ENCODE measurements around the gene TUBA4A. TPM values are rescaled to one million over a fixed set of nuclear protein-coding genes. Genes with fewer than 3 reads are reported as not detected.

The TUBA4A gene
- total and polyA plus RNA-seq, 2 experiments from 2014 or later = 4.7 to 10.5 TPM

- Histone ChIP-seq H3K9me3 (ENCODE audit: low read depth) (no peaks in the 10 kb centered on the region), H3K79me2 (peaks cover 22% of the 10 kb centered on the region), H3K27ac (peak overlapping the region; percentile 35), H2AFZ (no peak overlapping the region), H4K20me1 (ENCODE audit: insufficient read depth, poor library complexity, severe bottlenecking) (no peaks in the 10 kb centered on the region), H3K9me2 (replicated peaks; ENCODE audit: insufficient read depth) (no peaks in the 10 kb centered on the region), H3K4me1 (ENCODE audit: insufficient read depth) (peaks cover 39% of the 10 kb centered on the region), H3K4me3 (no peak overlapping the region), H3K27me3 (no peaks in the 10 kb centered on the region), H3K36me3 (replicated peaks; ENCODE audit: insufficient read depth, low read depth) (no peaks in the 10 kb centered on the region), H3K4me2 (peak overlapping the region; percentile 89)
- TF ChIP-seq, protein P1, sequence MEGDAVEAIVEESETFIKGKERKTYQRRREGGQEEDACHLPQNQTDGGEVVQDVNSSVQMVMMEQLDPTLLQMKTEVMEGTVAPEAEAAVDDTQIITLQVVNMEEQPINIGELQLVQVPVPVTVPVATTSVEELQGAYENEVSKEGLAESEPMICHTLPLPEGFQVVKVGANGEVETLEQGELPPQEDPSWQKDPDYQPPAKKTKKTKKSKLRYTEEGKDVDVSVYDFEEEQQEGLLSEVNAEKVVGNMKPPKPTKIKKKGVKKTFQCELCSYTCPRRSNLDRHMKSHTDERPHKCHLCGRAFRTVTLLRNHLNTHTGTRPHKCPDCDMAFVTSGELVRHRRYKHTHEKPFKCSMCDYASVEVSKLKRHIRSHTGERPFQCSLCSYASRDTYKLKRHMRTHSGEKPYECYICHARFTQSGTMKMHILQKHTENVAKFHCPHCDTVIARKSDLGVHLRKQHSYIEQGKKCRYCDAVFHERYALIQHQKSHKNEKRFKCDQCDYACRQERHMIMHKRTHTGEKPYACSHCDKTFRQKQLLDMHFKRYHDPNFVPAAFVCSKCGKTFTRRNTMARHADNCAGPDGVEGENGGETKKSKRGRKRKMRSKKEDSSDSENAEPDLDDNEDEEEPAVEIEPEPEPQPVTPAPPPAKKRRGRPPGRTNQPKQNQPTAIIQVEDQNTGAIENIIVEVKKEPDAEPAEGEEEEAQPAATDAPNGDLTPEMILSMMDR (IDR thresholded peaks at IDR 0.05; ENCODE audit: poor library complexity) = no peak
- no peak for TF ChIP-seq EZH2 (IDR thresholded peaks at IDR 0.05; ENCODE audit: borderline replicate concordance)
- no peak for TF ChIP-seq EZH2phosphoT487 (IDR thresholded peaks at IDR 0.05; ENCODE audit: low read depth, severe bottlenecking, unreplicated experiment)
- no peak for DNase-seq (ENCODE audit: low spot score)
- 99% methylated on average over 10 of the region's 10 CpGs for WGBS (ENCODE audit: low lambda C conversion rate, missing lambda C conversion rate)
Observed at GRCh38 chr2:219246559-219246958, 7.2 kb downstream of the TUBA4A start.

- no peak for TF ChIP-seq EZH2phosphoT487 (IDR thresholded peaks at IDR 0.05; ENCODE audit: low read depth, severe bottlenecking, unreplicated experiment)
- peak overlapping the region; percentile 48 for H3K4me3 ChIP-seq
- H3K27me3 ChIP-seq = no peaks in the 10 kb centered on the region
- H3K36me3 ChIP-seq (replicated peaks; ENCODE audit: insufficient read depth, low read depth) = no peaks in the 10 kb centered on the region
- peak overlapping the region; percentile 57 for H2AFZ ChIP-seq
- peak; percentile 34 for DNase-seq (ENCODE audit: low spot score)
- peak overlapping the region; percentile 89 for H3K4me2 ChIP-seq
- no peaks in the 10 kb centered on the region for H3K9me3 ChIP-seq (ENCODE audit: low read depth)
- no peaks in the 10 kb centered on the region for H4K20me1 ChIP-seq (ENCODE audit: insufficient read depth, poor library complexity, severe bottlenecking)
- WGBS (ENCODE audit: low lambda C conversion rate, missing lambda C conversion rate) = 34% methylated on average over 10 of the region's 10 CpGs
- H3K79me2 ChIP-seq = peaks cover 22% of the 10 kb centered on the region
- H3K9me2 ChIP-seq (replicated peaks; ENCODE audit: insufficient read depth) = no peaks in the 10 kb centered on the region
- H3K4me1 ChIP-seq (ENCODE audit: insufficient read depth) = peaks cover 39% of the 10 kb centered on the region
- peak overlapping the region; percentile 93 for H3K27ac ChIP-seq
Observed at GRCh38 chr2:219245899-219246230, 7.9 kb downstream of the TUBA4A start.

GRCh38 chr2:219245148-219245898, 8.4 kb downstream of the TUBA4A start, which contains the start of the genes GLB1L and STK16:
GLB1L (minus strand) TSS chr2:219245444; CDS start chr2:219243573, 1,871 bp downstream.
STK16 (plus strand) TSS chr2:219245479; CDS start chr2:219246000, 521 bp downstream.
- Histone ChIP-seq H4K20me1 (ENCODE audit: insufficient read depth, poor library complexity, severe bottlenecking) (no peaks in the 10 kb centered on the region), H3K27me3 (no peaks in the 10 kb centered on the region), H3K27ac (peak within 1 kb of the TSS; percentile 93), H3K9me3 (ENCODE audit: low read depth) (no peaks in the 10 kb centered on the region), H3K79me2 (peaks cover 22% of the 10 kb centered on the region), H3K4me1 (ENCODE audit: insufficient read depth) (peaks cover 36% of the 10 kb centered on the region), H3K9me2 (replicated peaks; ENCODE audit: insufficient read depth) (no peaks in the 10 kb centered on the region), H2AFZ (peak within 1 kb of the TSS; percentile 86), H3K36me3 (replicated peaks; ENCODE audit: insufficient read depth, low read depth) (no peaks in the 10 kb centered on the region), H3K4me2 (peak within 1 kb of the TSS; percentile 89), H3K4me3 (peak within 1 kb of the TSS; percentile 48)
- no peak for TF ChIP-seq EZH2 (IDR thresholded peaks at IDR 0.05; ENCODE audit: borderline replicate concordance)
- TF ChIP-seq, protein P1 (IDR thresholded peaks at IDR 0.05; ENCODE audit: poor library complexity) = no peak
- no peak for TF ChIP-seq EZH2phosphoT487 (IDR thresholded peaks at IDR 0.05; ENCODE audit: low read depth, severe bottlenecking, unreplicated experiment)
- DNase-seq (ENCODE audit: low spot score) = peak; percentile 95
- WGBS (ENCODE audit: low lambda C conversion rate, missing lambda C conversion rate) = 1% methylated on average over 46 of the region's 46 CpGs

- no peaks in the 10 kb centered on the region for H4K20me1 ChIP-seq (ENCODE audit: insufficient read depth, poor library complexity, severe bottlenecking)
- H3K36me3 ChIP-seq (replicated peaks; ENCODE audit: insufficient read depth, low read depth) = no peaks in the 10 kb centered on the region
- DNase-seq (ENCODE audit: low spot score) = no peak
- H3K4me1 ChIP-seq (ENCODE audit: insufficient read depth) = peaks cover 30% of the 10 kb centered on the region
- H3K4me2 ChIP-seq = peak overlapping the region; percentile 89
- peak overlapping the region; percentile 48 for H3K4me3 ChIP-seq
- H3K9me3 ChIP-seq (ENCODE audit: low read depth) = no peaks in the 10 kb centered on the region
- H3K79me2 ChIP-seq = peaks cover 22% of the 10 kb centered on the region
- TF ChIP-seq EZH2phosphoT487 (IDR thresholded peaks at IDR 0.05; ENCODE audit: low read depth, severe bottlenecking, unreplicated experiment) (no peak), EZH2 (IDR thresholded peaks at IDR 0.05; ENCODE audit: borderline replicate concordance) (no peak)
- TF ChIP-seq, protein P1 (IDR thresholded peaks at IDR 0.05; ENCODE audit: poor library complexity) = no peak
- no peaks in the 10 kb centered on the region for H3K27me3 ChIP-seq
- WGBS (ENCODE audit: low lambda C conversion rate, missing lambda C conversion rate) = 51% methylated on average over 6 of the region's 6 CpGs
- H2AFZ ChIP-seq = peak overlapping the region; percentile 86
- H3K9me2 ChIP-seq (replicated peaks; ENCODE audit: insufficient read depth) = no peaks in the 10 kb centered on the region
- H3K27ac ChIP-seq = peak overlapping the region; percentile 93
Observed at GRCh38 chr2:219244789-219245147, 8.9 kb downstream of the TUBA4A start.

Measured in hepatocyte (in vitro differentiated cells).